Cardiac muscle cell (in vitro differentiated cells and primary cell): ENCODE results near the gene CPT2. TPM values are rescaled to one million over a fixed set of nuclear protein-coding genes. Genes with fewer than 3 reads are reported as not detected.

ENCODE experiments used
- DNase-seq, 2 donors: peaks; one replicate each; pipeline versions ENCODE4 v3.0.0 to v3.0.0-alpha.2; 2010 to 2017; ENCODE audit warnings: low read depth in 1 of 2, low spot score in 1 of 2
- H3K27ac ChIP-seq: fragments of 200-600 bp; sonication (generic); 2 replicates; pipeline ENCODE4 v1.5.1; 2016
- H3K27me3 ChIP-seq: fragments of 200-600 bp; sonication (generic); 2 replicates; pipeline ENCODE4 v1.6.0; 2016; ENCODE audit warnings: control low read depth
- H3K36me3 ChIP-seq: fragments of 200-600 bp; sonication (generic); 2 replicates; pipeline ENCODE4 v1.5.1; 2016; ENCODE audit warnings: control low read depth
- H3K4me1 ChIP-seq: fragments of 200-600 bp; sonication (generic); 2 replicates; pipeline ENCODE4 v1.8.1; 2017; ENCODE audit warnings: low read depth, mild to moderate bottlenecking, mixed run types
- H3K4me3 ChIP-seq: fragments of 200-600 bp; sonication (generic); 2 replicates; pipeline ENCODE4 v1.5.1; 2016; ENCODE audit warnings: mild to moderate bottlenecking
- H3K9me3 ChIP-seq: fragments of 200-600 bp; sonication (generic); 2 replicates; pipeline ENCODE4 v1.5.1; 2017; ENCODE audit warnings: low read depth, mild to moderate bottlenecking, control low read depth
- polyA plus RNA-seq: library from polyadenylated mRNA; unstranded; fragments of >200 nt; fragmentation: Nextera tagmentation; extraction: Ambion mirVana; gene quantifications from 2 replicates; pipeline ENCODE4 v1.2.1, GENCODE V29; 2016
- total RNA-seq: library from RNA; depleted of rRNA; stranded (reverse); fragments of >200 nt; gene quantifications from 2 replicates; pipeline ENCODE4 v1.2.3, GENCODE V29; 2016
- TF ChIP-seq, protein P1 (sequence below): IDR thresholded peaks from 2 replicates; pipeline ENCODE4 v1.5.1; 2012; ENCODE audit warnings: low read depth, mild to moderate bottlenecking, low read length

Gene CPT2
- total and polyA plus RNA-seq, 2 experiments from 2014 or later = 47.1 to 60.1 TPM

DNA sequence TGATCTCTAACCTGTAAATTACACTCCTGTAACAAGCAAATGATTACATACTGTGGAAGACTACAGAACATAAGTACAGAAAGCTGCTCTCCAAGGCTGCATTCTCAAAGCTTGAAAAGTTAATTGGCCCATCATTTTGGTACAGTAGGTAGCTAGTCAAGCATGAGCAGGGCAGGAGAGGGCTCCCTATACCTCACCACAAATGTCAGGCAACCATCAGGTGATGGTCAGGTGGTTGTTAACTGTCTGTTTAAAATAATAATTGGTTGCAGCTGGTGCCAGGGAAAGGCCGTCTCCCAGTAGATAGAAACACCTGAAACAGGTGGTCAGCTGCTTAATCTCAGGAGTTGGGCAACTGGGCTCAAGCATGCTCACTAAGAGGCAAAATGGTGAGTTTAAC is 41.1 kb upstream of the CPT2 start:
- Histone ChIP-seq H3K4me1 (no peaks in the 10 kb centered on the region), H3K27me3 (no peaks in the 10 kb centered on the region), H3K9me3 (no peaks in the 10 kb centered on the region), H3K4me3 (no peak overlapping the region), H3K27ac (no peak overlapping the region), H3K36me3 (no peaks in the 10 kb centered on the region)
- no peak for DNase-seq
- TF ChIP-seq, protein P1, sequence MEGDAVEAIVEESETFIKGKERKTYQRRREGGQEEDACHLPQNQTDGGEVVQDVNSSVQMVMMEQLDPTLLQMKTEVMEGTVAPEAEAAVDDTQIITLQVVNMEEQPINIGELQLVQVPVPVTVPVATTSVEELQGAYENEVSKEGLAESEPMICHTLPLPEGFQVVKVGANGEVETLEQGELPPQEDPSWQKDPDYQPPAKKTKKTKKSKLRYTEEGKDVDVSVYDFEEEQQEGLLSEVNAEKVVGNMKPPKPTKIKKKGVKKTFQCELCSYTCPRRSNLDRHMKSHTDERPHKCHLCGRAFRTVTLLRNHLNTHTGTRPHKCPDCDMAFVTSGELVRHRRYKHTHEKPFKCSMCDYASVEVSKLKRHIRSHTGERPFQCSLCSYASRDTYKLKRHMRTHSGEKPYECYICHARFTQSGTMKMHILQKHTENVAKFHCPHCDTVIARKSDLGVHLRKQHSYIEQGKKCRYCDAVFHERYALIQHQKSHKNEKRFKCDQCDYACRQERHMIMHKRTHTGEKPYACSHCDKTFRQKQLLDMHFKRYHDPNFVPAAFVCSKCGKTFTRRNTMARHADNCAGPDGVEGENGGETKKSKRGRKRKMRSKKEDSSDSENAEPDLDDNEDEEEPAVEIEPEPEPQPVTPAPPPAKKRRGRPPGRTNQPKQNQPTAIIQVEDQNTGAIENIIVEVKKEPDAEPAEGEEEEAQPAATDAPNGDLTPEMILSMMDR = no peak

DNA sequence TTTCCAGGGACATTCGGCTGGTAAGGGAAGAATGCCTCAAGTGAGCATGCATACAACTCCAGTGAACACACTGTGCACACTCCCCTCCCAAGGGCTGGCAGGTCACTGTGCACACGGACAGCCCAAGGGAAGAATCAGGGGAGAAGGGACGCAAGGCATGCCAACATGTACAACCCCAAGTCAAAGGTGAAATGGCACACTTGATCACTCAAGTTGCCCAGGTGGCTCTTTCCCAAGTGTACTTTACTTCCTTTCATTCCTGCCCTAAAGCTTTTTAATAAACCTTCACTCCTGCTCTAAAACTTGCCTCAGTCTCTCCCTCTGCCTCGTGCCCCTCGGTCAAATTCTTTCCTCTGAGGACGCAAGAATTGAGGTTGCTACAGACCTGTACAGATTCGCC is 40.7 kb upstream of the CPT2 start:
- no peaks in the 10 kb centered on the region for H3K27me3 ChIP-seq
- H3K9me3 ChIP-seq = no peaks in the 10 kb centered on the region
- H3K4me1 ChIP-seq = no peaks in the 10 kb centered on the region
- no peak overlapping the region for H3K27ac ChIP-seq
- H3K36me3 ChIP-seq = no peaks in the 10 kb centered on the region
- no peak for DNase-seq
- no peak overlapping the region for H3K4me3 ChIP-seq
- TF ChIP-seq, protein P1 = no peak

DNA sequence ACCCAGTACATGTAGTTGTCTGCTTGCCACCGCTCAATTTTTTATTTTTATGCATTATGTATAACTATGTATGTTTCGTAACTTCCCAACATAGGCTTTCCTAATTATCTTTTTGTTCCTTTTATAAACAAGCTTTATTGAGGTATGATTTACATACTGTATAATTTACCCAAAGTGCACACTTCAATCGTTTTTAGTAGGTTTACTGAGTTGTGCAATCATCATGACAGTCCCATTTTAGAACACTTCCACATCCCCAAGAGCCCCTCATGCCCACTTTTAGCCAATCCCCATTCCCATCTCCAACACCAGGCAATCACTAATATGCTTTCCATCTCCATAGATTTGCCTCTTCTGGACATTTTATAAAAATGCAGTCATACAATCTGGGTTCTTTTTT is 39.8 kb upstream of the CPT2 start:
- H3K36me3 ChIP-seq = no peaks in the 10 kb centered on the region
- no peaks in the 10 kb centered on the region for H3K4me1 ChIP-seq
- H3K4me3 ChIP-seq = no peak overlapping the region
- TF ChIP-seq, protein P1 = no peak
- DNase-seq = no peak
- no peaks in the 10 kb centered on the region for H3K27me3 ChIP-seq
- H3K9me3 ChIP-seq = no peaks in the 10 kb centered on the region
- H3K27ac ChIP-seq = no peak overlapping the region

DNA sequence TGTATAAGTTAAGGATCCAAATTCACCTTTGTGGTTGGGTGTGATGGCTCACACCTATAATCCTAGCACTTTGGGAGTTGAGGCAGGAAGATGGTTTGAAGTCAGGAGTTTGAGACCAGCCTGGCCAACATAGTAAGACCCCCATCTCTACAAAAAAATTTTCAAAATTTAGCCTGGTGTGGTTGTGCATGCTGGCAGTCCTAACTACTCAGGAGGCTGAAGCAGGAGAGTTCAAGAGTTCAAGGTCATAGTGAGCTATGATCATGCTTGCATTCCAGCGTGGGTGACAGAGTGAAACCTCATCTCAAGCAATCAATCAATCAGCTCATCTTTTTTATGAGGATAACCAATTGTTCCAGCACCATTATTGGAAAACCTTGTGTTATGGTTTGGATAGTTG is 37.7 kb upstream of the CPT2 start:
- TF ChIP-seq, protein P1 = no peak
- Histone ChIP-seq H3K27ac (no peak overlapping the region), H3K36me3 (no peaks in the 10 kb centered on the region)

DNA sequence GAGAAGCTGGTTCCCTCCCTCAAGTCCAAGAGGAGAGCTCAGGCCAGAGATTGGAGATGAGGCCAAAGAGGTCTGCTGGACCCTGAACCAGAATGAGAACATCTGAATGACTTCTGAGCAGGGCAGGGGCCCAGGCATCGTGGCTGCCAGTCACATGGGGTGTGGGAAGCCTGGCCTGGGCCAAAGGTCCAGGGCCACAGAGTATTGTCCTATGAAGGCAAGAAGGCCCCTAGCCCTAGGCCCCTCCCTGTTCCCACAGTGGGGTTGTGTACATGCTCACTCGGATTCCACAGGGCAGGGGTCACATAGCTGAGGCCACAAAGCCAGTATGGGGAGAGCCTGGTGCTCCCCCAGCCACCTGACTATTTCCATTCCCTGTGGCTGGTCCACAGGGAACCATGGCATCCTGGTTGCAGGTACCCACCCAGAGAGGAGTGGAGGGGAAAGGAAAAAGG is 35.7 kb upstream of the CPT2 start:
- Histone ChIP-seq H3K9me3 (no peaks in the 10 kb centered on the region), H3K36me3 (no peaks in the 10 kb centered on the region), H3K27ac (no peak overlapping the region), H3K4me1 (no peaks in the 10 kb centered on the region), H3K27me3 (no peaks in the 10 kb centered on the region), H3K4me3 (no peak overlapping the region)
- TF ChIP-seq, protein P1 = no peak
- no peak for DNase-seq

More for the DNA sequence above, 37.7 kb upstream of the CPT2 start:
- no peak for DNase-seq
- H3K4me3 ChIP-seq = no peak overlapping the region
- H3K4me1 ChIP-seq = no peaks in the 10 kb centered on the region
- no peaks in the 10 kb centered on the region for H3K9me3 ChIP-seq
- H3K27me3 ChIP-seq = no peaks in the 10 kb centered on the region

DNA sequence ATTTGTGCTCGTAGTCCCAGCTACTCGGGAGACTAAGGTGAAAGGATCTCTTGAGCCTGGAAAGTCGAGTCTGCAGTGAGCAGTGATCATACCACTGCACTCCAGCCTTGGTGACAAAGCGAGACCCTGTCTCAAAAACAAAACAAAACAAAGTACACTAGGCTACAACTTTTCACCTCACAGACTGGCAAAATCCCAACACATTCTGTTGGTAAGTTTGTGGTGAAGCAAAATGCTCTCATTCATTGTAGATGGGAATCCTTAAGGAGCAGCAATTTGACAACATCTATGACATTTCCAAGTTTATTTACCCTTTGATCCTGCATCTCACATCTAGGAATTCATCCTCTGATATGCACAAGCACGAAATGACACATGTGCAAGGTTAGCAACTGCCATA is 34.0 kb upstream of the CPT2 start:
- H3K27ac ChIP-seq = no peak overlapping the region
- TF ChIP-seq, protein P1 = no peak
- no peaks in the 10 kb centered on the region for H3K36me3 ChIP-seq
- H3K4me3 ChIP-seq = no peak overlapping the region
- H3K9me3 ChIP-seq = no peaks in the 10 kb centered on the region
- H3K27me3 ChIP-seq = no peaks in the 10 kb centered on the region
- no peaks in the 10 kb centered on the region for H3K4me1 ChIP-seq
- DNase-seq = no peak
